K562 (cell line): ENCODE data around the gene VPS9D1. TPM values are rescaled to one million over a fixed set of nuclear protein-coding genes. Genes with fewer than 3 reads are reported as not detected.

Experiments
- CBFA2T3 ChIP-seq: fragments of 450-650 bp; IDR thresholded peaks from 2 replicates; pipeline ENCODE4 v1.6.1; 2017
- CCNT2 ChIP-seq: IDR thresholded peaks from 2 replicates; pipeline ENCODE4 v1.6.1; 2011; ENCODE audit warnings: borderline replicate concordance, low read depth, mild to moderate bottlenecking, moderate library complexity, mixed read lengths, low read length; ENCODE audit not compliant: insufficient read length; ENCODE audit errors: extremely low read depth
- CLOCK ChIP-seq: fragments of 250-450 bp; sonication (Bioruptor Pico); IDR thresholded peaks from 2 replicates; pipeline ENCODE4 v1.4.0; 2020; ENCODE audit warnings: mild to moderate bottlenecking, moderate library complexity, borderline replicate concordance
- L3MBTL2 ChIP-seq: fragments of 450-650 bp; IDR thresholded peaks from 2 replicates; pipeline ENCODE4 v1.6.1; 2016; ENCODE audit warnings: mild to moderate bottlenecking, moderate library complexity
- SAFB ChIP-seq: fragments of 200-400 bp; formaldehyde crosslinking; IDR thresholded peaks from 2 replicates; pipeline ENCODE4 v1.6.1; 2017; ENCODE audit warnings: low read depth, low read length, borderline replicate concordance
- ZNF12 ChIP-seq: sonication (generic); formaldehyde crosslinking; IDR thresholded peaks from 2 replicates; pipeline ENCODE4 v1.4.0; 2020; ENCODE audit warnings: mild to moderate bottlenecking, missing genetic modification reagents
- ZNF140 ChIP-seq: fragments of 250-450 bp; sonication (Bioruptor Pico); IDR thresholded peaks from 2 replicates; pipeline ENCODE4 v1.8.0; 2021; ENCODE audit warnings: moderate library complexity, mild to moderate bottlenecking, inconsistent platforms
- ZNF143 ChIP-seq: sonication (generic); formaldehyde crosslinking; IDR thresholded peaks from 2 replicates; pipeline ENCODE4 v1.9.0; 2022; ENCODE audit warnings: mild to moderate bottlenecking, missing genetic modification reagents
- ZNF263 ChIP-seq: sonication (generic); formaldehyde crosslinking; IDR thresholded peaks from 2 replicates; pipeline ENCODE4 v1.8.0; 2022; ENCODE audit warnings: mild to moderate bottlenecking, missing genetic modification reagents, borderline replicate concordance
- ZNF324 ChIP-seq: fragments of 250-450 bp; sonication (Bioruptor Pico); IDR thresholded peaks from 2 replicates; pipeline ENCODE4 v1.4.0; 2020; ENCODE audit warnings: mild to moderate bottlenecking
- ZNF609 ChIP-seq: sonication (generic); formaldehyde crosslinking; IDR thresholded peaks from 2 replicates; pipeline ENCODE4 v1.8.1; 2023; ENCODE audit warnings: missing genetic modification reagents, mild to moderate bottlenecking, borderline replicate concordance
- polyA plus RNA-seq, 8 experiments: library from polyadenylated mRNA; depleted of rRNA in 4 of 8; stranded (reverse) in 5 of 8; unstranded in 3 of 8; fragments of >200 nt; fragmentation: Nextera tagmentation in 2 of 8; fragmentation: Illumina TruSeq in 1 of 8; extraction: Ambion mirVana in 2 of 8; extraction: Trizol in 1 of 8; gene quantifications; 2 replicates each; pipeline versions ENCODE4 v1.2.1 to v1.2.3, GENCODE V29; 2011 to 2014; ENCODE audit warnings: inconsistent platforms in 1 of 8, missing spikeins in 1 of 8
- total RNA-seq, 7 experiments: library from RNA; depleted of rRNA in 6 of 7; stranded (reverse); fragments of >200 nt in 6 of 7; fragmentation: Illumina TruSeq in 2 of 7; extraction: Trizol in 2 of 7; gene quantifications; 2 replicates each; pipeline versions ENCODE4 v1.2.1 to v1.2.3, GENCODE V29; 2011 to 2021; ENCODE audit warnings: low replicate concordance in 1 of 7

VPS9D1 gene
- total and polyA plus RNA-seq, 9 of the 15 experiments (the other 6 are each of a cell fraction or from before 2014, with no cell fraction given) = 0.33 to 3.1 (median 1.1) TPM

- TF ChIP-seq ZNF609 (no peak), CBFA2T3 (no peak), ZNF140 (CRISPR knock-in tag) (no peak), CCNT2 (no peak), SAFB (no peak), ZNF324 (no peak), L3MBTL2 (no peak), ZNF12 (CRISPR knock-in tag) (no peak), ZNF263 (CRISPR knock-in tag) (peak; percentile 71), ZNF143 (no peak), CLOCK (CRISPR knock-in tag) (no peak)
- TF ChIP-seq, all 486 proteins: peak for 3
Observed at GRCh38 chr16:89759746-89760340, 39.1 kb upstream of the VPS9D1 start (continued).
